ENCODE data around the gene ATXN1. TPM values are rescaled to one million over a fixed set of nuclear protein-coding genes. Genes with fewer than 3 reads are reported as not detected.
"Not testable (repeated sequence)": the region's sequence is repeated elsewhere in the genome, so short reads cannot be mapped to it uniquely, and the experiment has no call there.

The ATXN1 gene
- total RNA-seq, 1 donor from 2014 or later: 59.8 TPM

GRCh38 chr6:16412171-16412570 lies 349.1 kb downstream of the ATXN1 start:
- intact Hi-C loops (cut with micrococcal nuclease): no loop called here
- Mint-ChIP-seq H3K4me3 (no peak overlapping the region), H3K9me3 (no peaks in the 10 kb centered on the region), H3K4me1 (peaks cover 50% of the 10 kb centered on the region), H3K36me3 (ENCODE audit: low read depth) (no peaks in the 10 kb centered on the region), H3K27ac (no peak overlapping the region), H3K27me3 (no peaks in the 10 kb centered on the region)
- ATAC-seq (ENCODE audit: low read depth) (no peak), DNase-seq (no peak)
- ChIA-PET POLR2A (interaction anchor here (0.7 to 1.1 kb wide), 3 partner anchors 9 to 100 kb away, joined by 3 to 4 read pairs (median 3); no protein-coding TSS in a partner anchor), CTCF (interaction anchor here (0.8 to 5.5 kb wide), 5 partner anchors 9 to 350 kb away, joined by 3 to 34 read pairs (median 4); partner anchors contain the start of gene ATXN1)
- TF ChIP-seq CTCF (IDR thresholded peaks at IDR 0.05): no peak

GRCh38 chr6:16409531-16410441 lies 351.5 kb downstream of the ATXN1 start:
- no peaks in the 10 kb centered on the region for H3K9me3 Mint-ChIP-seq
- TF ChIP-seq CTCF (IDR thresholded peaks at IDR 0.05): no peak
- DNase-seq (peak; percentile 32), ATAC-seq (ENCODE audit: low read depth) (peak; percentile 60)
- no peaks in the 10 kb centered on the region for H3K27me3 Mint-ChIP-seq
- ChIA-PET POLR2A (interaction anchor here (0.7 to 1.1 kb wide), 5 partner anchors 10 to 352 kb away, joined by 3 to 13 read pairs (median 5); no protein-coding TSS in a partner anchor), CTCF (interaction anchor here (0.7 to 5.5 kb wide), 12 partner anchors 9 to 361 kb away, joined by 3 to 34 read pairs (median 4); partner anchors contain the start of gene ATXN1)
- intact Hi-C loops (cut with micrococcal nuclease): loop anchor here (1.0 to 10.0 kb wide), 4 partner anchors 11 to 545 kb away; partner anchors contain the start of gene ATXN1
- H3K36me3 Mint-ChIP-seq (ENCODE audit: low read depth): no peaks in the 10 kb centered on the region
- H3K4me1 Mint-ChIP-seq: peaks cover 66% of the 10 kb centered on the region
- peak overlapping the region; percentile 37 for H3K27ac Mint-ChIP-seq
- H3K4me3 Mint-ChIP-seq: peak overlapping the region; percentile 63

- no peak for ATAC-seq (ENCODE audit: low read depth)
- no peak for TF ChIP-seq CTCF (IDR thresholded peaks at IDR 0.05)
These were observed 352.5 kb downstream of the ATXN1 start for GRCh38 chr6:16408766-16409165.

GRCh38 chr6:16406966-16407365 lies 354.3 kb downstream of the ATXN1 start:
- ChIA-PET POLR2A (interaction anchor here (0.7 to 2.4 kb wide), 4 partner anchors 13 to 355 kb away, joined by 3 to 13 read pairs (median 6); partner anchors contain the start of gene ATXN1), CTCF (interaction anchor here (1.1 to 5.5 kb wide), 6 partner anchors 14 to 364 kb away, joined by 3 to 34 read pairs (median 5); partner anchors contain the start of gene ATXN1)
- Mint-ChIP-seq H3K27ac (peak overlapping the region; percentile 84), H3K36me3 (ENCODE audit: low read depth) (no peaks in the 10 kb centered on the region), H3K4me3 (no peak overlapping the region), H3K4me1 (peaks cover 49% of the 10 kb centered on the region), H3K27me3 (no peaks in the 10 kb centered on the region), H3K9me3 (no peaks in the 10 kb centered on the region)
- intact Hi-C loops (cut with micrococcal nuclease): loop anchor here (2.0 to 10.0 kb wide), 2 partner anchors 32 to 548 kb away; no protein-coding TSS in a partner anchor
- DNase-seq (no peak), ATAC-seq (ENCODE audit: low read depth) (no peak)
- TF ChIP-seq CTCF (IDR thresholded peaks at IDR 0.05): no peak

More at GRCh38 chr6:16408766-16409165, 352.5 kb downstream of the ATXN1 start:
- H3K4me1 Mint-ChIP-seq: peaks cover 63% of the 10 kb centered on the region
- H3K36me3 Mint-ChIP-seq (ENCODE audit: low read depth): no peaks in the 10 kb centered on the region
- H3K4me3 Mint-ChIP-seq: no peak overlapping the region
- intact Hi-C loops (cut with micrococcal nuclease): loop anchor here (1.0 to 10.0 kb wide), 4 partner anchors 12 to 546 kb away; partner anchors contain the start of gene ATXN1
- POLR2A ChIA-PET: interaction anchor here (2.4 kb wide), 1 partner anchor 12 kb away, joined by 13 read pairs; no protein-coding TSS in a partner anchor
- CTCF ChIA-PET: interaction anchor here (0.6 to 5.5 kb wide), 6 partner anchors 9 to 354 kb away, joined by 3 to 34 read pairs (median 8); partner anchors contain the start of gene ATXN1
- H3K27ac Mint-ChIP-seq: no peak overlapping the region
- DNase-seq: no peak
- H3K9me3 Mint-ChIP-seq: no peaks in the 10 kb centered on the region
- H3K27me3 Mint-ChIP-seq: no peaks in the 10 kb centered on the region

- DNase-seq: not testable (repeated sequence)
These were observed 354.7 kb downstream of the ATXN1 start for GRCh38 chr6:16406538-16406937.

More at GRCh38 chr6:16406538-16406937, 354.7 kb downstream of the ATXN1 start:
- H3K4me3 Mint-ChIP-seq; ATAC-seq (ENCODE audit: low read depth); H3K36me3 Mint-ChIP-seq (ENCODE audit: low read depth); H3K27me3 Mint-ChIP-seq; H3K9me3 Mint-ChIP-seq: not testable (repeated sequence)
- CTCF ChIA-PET: interaction anchor here (0.8 to 5.5 kb wide), 6 partner anchors 14 to 365 kb away, joined by 3 to 34 read pairs (median 5); partner anchors contain the start of gene ATXN1
- intact Hi-C loops (cut with micrococcal nuclease): loop anchor here (2.0 to 10.0 kb wide), 2 partner anchors 32 to 548 kb away; no protein-coding TSS in a partner anchor
- Mint-ChIP-seq H3K27ac (peak overlapping the region; percentile 84), H3K4me1 (peaks cover 47% of the 10 kb centered on the region)
- POLR2A ChIA-PET: interaction anchor here (0.7 to 2.4 kb wide), 5 partner anchors 14 to 355 kb away, joined by 3 to 13 read pairs (median 3); partner anchors contain the start of gene ATXN1

Measured in activated B cell treated with CpG ODN at 0.5 μM for 24 hours (primary cell).